Measurements from ENCODE around the gene MYO1B.
A peak's percentile ranks its signal among the peaks of the same experiment; 100 is the strongest.

MYO1B gene

GRCh38 chr2:191327484-191327883, 82.3 kb downstream of the MYO1B start:
- no peak for DNase-seq

DNA sequence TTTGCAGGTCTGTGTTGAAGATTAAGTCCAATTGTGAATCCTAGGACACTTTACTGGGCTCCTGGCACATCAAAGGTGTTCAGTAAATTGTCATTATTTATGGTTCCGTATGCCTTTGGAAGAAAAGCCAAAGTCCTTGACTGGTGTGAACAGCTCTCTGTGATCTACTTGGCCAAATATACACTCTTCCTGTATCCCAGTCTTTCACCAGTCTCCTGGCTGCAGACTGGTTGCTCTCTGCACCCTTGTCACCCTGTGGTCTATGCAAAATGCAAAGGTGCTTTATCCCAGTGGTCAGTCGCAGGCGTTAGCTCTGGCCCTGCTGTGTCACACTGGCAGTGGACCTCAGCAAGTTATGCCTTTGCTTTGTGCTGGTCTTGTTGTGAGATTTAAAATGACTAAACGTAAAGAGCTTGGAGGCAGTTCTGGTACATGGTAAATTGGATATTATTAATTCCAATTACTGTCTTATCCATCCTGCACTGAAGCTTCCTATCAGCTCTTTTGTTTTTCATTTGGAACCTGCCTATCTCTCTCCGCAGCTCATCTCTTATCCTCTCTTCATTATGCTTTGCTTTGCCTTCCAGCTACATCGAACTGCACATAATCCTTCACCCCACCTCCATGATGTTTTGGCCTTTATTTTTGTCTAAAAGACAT, 83.1 kb downstream of the MYO1B start:
- no peak for DNase-seq

- DNase-seq: no peak
Observed at GRCh38 chr2:191329841-191330240, 84.6 kb downstream of the MYO1B start.

DNA sequence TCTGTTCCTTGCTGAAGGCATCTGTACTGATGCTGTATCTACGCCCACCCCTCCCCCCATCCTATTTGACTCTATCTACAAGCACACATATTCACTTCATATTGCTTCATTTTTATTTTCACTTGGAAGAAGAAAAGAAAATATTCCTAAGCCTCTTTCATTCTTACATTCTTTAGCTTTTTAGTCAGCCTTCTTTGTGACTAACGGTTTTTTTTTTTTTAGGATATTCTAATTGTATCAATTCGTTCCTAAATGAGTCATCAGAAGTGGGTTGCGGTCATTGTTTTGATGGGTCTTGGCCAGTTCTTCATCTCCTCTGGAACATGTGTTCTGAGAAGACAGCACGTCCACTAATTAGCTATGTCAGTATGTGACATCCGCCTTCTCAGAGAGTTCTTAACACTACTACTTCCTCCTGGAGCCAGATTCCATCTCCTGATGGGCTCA, 88.7 kb downstream of the MYO1B start:
- no peak for DNase-seq

GRCh38 chr2:191335875-191336464, 90.8 kb downstream of the MYO1B start:
- no peak for DNase-seq

GRCh38 chr2:191341436-191341835, 96.2 kb downstream of the MYO1B start:
- no peak for DNase-seq

GRCh38 chr2:191343796-191344338, 98.7 kb downstream of the MYO1B start:
- no peak for DNase-seq

GRCh38 chr2:191345788-191346187, 100.6 kb downstream of the MYO1B start:
- DNase-seq: no peak

DNA sequence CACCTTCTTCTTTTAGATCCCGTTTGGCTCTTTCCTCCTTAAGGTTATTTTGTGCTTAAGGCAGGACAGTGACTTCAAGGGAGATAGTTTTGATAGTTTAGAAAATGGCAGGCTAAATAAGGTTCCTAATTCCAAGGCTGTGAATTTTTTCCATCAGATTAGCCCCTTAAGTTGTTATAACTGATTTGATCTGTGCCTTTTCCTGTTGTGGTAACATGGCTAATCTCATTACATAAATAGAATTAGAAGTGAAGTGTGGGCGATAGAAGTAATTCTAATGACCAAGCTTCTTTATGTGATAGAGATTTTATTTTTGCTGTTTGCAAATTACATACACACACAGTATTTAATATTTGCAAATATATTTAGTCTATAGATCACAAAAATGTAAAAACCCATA, 102.0 kb downstream of the MYO1B start:
- DNase-seq: no peak

DNA sequence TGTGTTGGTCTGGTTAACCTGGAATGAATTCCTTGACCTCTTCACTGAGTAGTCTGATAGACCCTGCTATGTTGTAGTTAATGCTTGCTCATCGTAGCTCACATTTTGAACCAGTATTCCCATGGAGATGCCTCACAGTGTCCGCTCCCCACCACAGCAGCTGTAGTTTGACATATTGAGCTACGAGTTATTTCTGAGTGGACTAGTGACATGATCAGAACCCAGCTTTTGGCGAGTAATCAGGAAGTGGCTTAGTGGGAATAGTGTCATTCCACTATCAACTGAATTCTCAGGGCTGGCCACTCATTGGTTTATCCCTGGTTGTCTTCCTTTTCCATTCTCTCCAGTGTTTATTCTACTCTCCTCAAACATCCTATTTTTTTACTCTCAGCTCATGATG, 102.7 kb downstream of the MYO1B start:
- no peak for DNase-seq

DNA sequence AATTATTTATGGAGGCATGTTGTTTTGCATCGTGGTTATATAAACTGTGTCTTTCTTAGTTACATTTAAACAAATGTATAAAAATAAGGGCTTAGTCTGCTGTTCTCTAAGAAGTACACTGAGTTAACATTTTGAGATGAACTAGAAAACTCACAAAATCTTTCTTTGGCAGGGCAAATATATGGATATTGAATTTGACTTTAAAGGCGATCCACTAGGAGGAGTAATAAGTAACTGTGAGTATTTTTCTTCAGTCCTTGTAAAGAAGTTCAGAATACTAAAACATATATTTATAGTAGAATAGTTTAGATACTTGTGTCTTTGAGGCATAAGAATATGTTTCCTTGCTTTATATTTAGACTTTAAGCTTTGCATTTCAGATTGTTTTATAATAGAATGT, 104.8 kb downstream of the MYO1B start:
- DNase-seq: no peak

- no peak for DNase-seq
Observed at GRCh38 chr2:191350826-191351225, 105.6 kb downstream of the MYO1B start.

DNA sequence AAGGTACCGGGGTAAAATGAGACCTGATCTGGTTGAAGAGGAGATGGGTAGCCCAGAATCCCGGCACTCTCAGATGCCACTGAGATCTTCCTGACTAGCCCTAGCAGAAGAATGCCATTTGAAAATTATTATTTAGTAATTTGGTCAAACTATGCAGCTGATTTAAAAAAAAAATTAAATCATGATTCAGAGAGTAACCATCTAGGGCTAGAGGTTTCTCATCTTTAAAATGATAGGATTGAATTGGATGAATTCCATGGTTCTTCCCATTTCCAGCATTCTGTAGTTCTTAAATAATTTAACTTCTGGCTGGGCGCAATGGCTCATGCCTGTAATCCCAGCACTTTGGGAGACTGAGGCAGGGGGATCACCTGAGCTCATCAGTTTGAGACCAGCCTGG, 106.1 kb downstream of the MYO1B start:
- no peak for DNase-seq

- no peak for DNase-seq
Observed at GRCh38 chr2:191351921-191352320, 106.7 kb downstream of the MYO1B start.

- DNase-seq: no peak
Observed at GRCh38 chr2:191352536-191352935, 107.3 kb downstream of the MYO1B start.

DNA sequence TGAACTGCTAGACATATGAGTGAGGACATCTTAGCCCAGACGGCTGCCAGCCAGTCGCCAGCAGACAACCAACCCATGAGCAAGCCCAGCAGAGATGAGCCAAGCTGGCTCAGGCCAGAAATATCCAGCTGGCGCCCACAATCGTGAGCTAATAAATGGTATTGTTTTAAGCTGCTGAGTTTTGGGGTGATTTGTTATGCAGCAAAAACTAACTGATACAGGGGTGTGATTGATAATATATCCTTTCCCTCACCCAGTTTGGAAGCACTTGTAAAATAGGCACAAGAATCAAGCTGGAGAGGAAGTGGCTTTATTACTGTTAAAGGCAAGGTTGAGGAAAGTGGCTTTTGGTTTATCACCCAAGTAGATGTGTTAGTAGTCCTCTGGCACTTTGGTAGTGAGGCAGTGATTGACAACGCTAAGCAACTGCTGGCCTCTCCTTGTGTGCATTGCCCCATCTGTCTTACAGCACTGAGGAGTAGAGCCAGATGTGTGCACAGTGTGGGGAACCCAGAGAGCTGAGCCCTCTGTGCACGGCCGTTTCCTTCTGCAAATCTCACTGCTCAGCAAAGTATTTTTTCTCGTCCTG, 110.1 kb downstream of the MYO1B start:
- no peak for DNase-seq

DNA sequence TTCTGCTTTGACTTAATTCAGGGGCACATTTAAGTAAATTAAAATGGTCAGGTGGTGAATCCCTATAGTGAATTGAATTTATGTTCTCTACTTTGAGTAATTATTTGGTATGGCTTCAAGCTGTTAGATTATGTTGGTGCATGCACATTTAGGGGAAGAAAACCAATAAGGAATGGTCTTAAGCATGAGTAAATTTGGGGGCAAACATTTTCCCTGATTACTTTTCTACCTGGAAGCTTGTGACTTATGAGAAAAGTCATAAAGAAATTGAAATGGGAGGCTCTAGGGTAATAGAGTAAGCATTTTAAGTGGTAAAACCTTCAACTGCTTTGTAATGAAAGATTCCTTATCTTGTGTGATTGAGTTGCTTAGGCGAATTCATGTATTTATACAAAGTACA, 112.5 kb downstream of the MYO1B start:
- DNase-seq: no peak

GRCh38 chr2:191358325-191359025, 113.3 kb downstream of the MYO1B start:
- peak; percentile 25 for DNase-seq

- no peak for DNase-seq
Observed at GRCh38 chr2:191359133-191359532, 113.9 kb downstream of the MYO1B start.

- DNase-seq: no peak
Observed at GRCh38 chr2:191360918-191361317, 115.7 kb downstream of the MYO1B start.

GRCh38 chr2:191362841-191363240, 117.6 kb downstream of the MYO1B start:
- DNase-seq: no peak

- DNase-seq: no peak
Observed at GRCh38 chr2:191363267-191363666, 118.1 kb downstream of the MYO1B start.

- no peak for DNase-seq
Observed at GRCh38 chr2:191365089-191365488, 119.9 kb downstream of the MYO1B start.

DNA sequence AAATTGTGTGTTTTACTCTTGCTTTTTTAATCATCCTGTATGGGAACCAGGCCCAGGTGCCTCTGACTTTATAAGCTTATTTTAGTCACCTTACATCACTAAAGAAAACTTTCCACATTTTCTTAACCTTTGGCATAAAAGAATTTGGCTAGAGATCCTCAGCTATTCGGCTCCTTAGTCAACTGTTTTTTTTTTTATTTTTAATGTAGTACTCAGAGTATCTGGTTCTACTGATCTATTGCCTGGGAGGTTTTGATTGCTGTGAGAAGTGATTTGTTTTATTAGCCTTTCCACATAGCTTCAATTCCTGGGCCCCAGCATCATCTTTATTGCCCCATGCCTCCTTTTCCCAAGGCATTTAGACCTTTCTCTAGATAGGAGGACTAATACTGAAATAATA, 121.0 kb downstream of the MYO1B start:
- DNase-seq: no peak
